Esophagus (tissue), 2 donors: Measurements from ENCODE around the gene IFNK. TPM values are rescaled to one million over a fixed set of nuclear protein-coding genes. Genes with fewer than 3 reads are reported as not detected.
"Not testable (repeated sequence)": the region's sequence is repeated elsewhere in the genome, so short reads cannot be mapped to it uniquely, and the experiment has no call there.

Source experiments
- H3K27ac ChIP-seq, 2 donors: one replicate each; pipeline ENCODE4 v1.5.1; 2013; ENCODE audit warnings: low read depth in 2 of 2, mild to moderate bottlenecking in 2 of 2, inconsistent platforms in 1 of 2, low read length in 1 of 2, moderate library complexity in 1 of 2
- H3K27me3 ChIP-seq, 2 donors: one replicate each; pipeline ENCODE4 v1.6.1; 2013; ENCODE audit warnings: low read length in 2 of 2, control low read depth in 1 of 2, mild to moderate bottlenecking in 1 of 2; ENCODE audit not compliant: insufficient read depth in 2 of 2, control insufficient read depth in 1 of 2
- H3K36me3 ChIP-seq, 2 donors: one replicate each; pipeline ENCODE4 v1.6.1; 2013; ENCODE audit warnings: low read length in 1 of 2; ENCODE audit not compliant: control insufficient read depth in 2 of 2, insufficient read depth in 2 of 2
- H3K4me1 ChIP-seq, 2 donors: one replicate each; pipeline ENCODE4 v1.6.1; 2013; ENCODE audit warnings: low read length in 1 of 2; ENCODE audit not compliant: control insufficient read depth in 2 of 2, insufficient read depth in 2 of 2
- H3K4me3 ChIP-seq, 2 donors: one replicate each; pipeline ENCODE4 v1.5.1; 2013; ENCODE audit warnings: low read length in 2 of 2, mild to moderate bottlenecking in 2 of 2, low read depth in 1 of 2, moderate library complexity in 1 of 2
- H3K9me3 ChIP-seq, 2 donors: one replicate each; pipeline ENCODE4 v1.6.1; 2013; ENCODE audit warnings: mild to moderate bottlenecking in 2 of 2, low read depth in 1 of 2, low read length in 1 of 2, moderate library complexity in 1 of 2; ENCODE audit not compliant: control insufficient read depth in 2 of 2, insufficient read depth in 1 of 2
- WGBS, 2 donors: extraction: QIAGEN DNeasy Blood & Tissue Kit; methylation state at CpG; one replicate each; pipeline ENCODE4 v1.1.7; 2013; 5-methylcytosine and 5-hydroxymethylcytosine counted together
- polyA plus RNA-seq, 2 donors: library from polyadenylated mRNA; stranded (reverse); fragments of 200-250 nt; gene quantifications; one replicate each; pipeline ENCODE4 v1.2.3, GENCODE V29; 2013
- donor health status: healthy with polysubstance abuse.
- donor health status: Bipolar disorder and iron deficiency.

Gene IFNK
- polyA plus RNA-seq, 2 donors: not detected

DNA sequence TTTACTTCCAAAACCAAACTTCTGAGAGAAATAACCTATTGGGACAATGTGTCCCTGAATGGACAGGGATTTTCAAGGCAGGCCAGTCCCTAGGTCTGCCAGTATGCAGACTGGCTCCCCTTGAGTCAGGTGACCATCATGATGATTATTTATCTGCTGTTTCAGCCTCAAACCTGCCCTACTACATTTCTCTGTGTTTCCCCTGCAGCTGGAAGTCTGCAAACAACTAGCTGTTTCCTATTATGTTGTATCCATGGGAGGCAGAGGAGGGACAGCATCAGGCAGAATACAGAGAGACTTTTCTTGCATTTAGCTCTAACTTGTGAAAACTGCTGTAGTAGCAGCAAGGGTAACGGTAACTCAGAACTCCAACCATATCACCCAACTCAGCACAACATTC is 36.2 kb upstream of the IFNK start:
- Histone ChIP-seq H3K9me3 (no peaks in the 10 kb centered on the region), H3K27ac (no peak overlapping the region), H3K4me1 (no peaks in the 10 kb centered on the region), H3K27me3 (no peaks in the 10 kb centered on the region), H3K4me3 (no peak overlapping the region), H3K36me3 (no peaks in the 10 kb centered on the region)
- WGBS, 2 donors: 86 to 98% methylated on average over 1 of the region's 1 CpG

DNA sequence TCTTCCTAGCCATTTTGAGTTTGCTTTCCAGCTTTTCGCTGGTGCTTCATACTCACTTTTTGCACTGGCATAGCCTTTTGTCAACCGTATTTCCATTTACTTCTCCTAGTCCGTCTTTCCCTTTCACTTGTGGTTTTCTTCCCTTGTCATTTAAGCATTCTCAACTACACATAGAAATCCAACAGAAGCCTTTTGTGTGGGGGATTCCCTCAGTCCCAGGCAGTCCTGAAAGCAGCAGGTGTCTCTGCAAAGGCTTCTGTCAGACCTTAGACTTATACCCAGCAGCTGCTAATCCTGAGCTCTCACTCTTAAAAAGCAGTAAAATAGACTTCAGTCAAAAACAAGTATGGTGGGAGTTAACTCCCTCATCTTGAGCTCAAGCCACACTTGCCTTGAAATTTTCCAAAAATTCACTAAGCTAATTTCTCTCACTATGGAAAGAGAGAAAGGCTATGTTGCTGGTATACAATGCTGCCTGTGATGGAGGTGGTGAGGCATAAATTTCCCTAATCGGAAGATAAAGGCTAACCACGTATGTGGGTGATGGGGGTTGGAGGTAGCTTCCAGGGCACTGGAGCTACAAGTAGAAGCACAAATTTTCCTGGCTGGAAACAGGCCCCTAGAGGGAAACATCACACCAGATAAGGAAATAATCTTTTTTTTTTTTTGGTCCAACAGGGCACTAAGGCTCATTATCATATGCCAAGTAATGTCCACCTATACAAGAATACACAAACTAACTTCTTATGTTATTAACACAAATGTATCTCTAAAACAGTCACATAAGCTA is 34.8 kb upstream of the IFNK start:
- WGBS, 2 donors: 86 to 88% methylated on average over 5 of the region's 5 CpGs
- H3K4me1 ChIP-seq: no peaks in the 10 kb centered on the region
- H3K9me3 ChIP-seq: no peaks in the 10 kb centered on the region
- no peaks in the 10 kb centered on the region for H3K27me3 ChIP-seq
- no peak overlapping the region for H3K27ac ChIP-seq
- no peaks in the 10 kb centered on the region for H3K36me3 ChIP-seq
- no peak overlapping the region for H3K4me3 ChIP-seq

GRCh38 chr9:27491154-27491553 is 32.9 kb upstream of the IFNK start:
- H3K27ac ChIP-seq: no peak overlapping the region
- H3K9me3 ChIP-seq: no peaks in the 10 kb centered on the region
- H3K4me3 ChIP-seq: no peak overlapping the region
- no peaks in the 10 kb centered on the region for H3K4me1 ChIP-seq
- no peaks in the 10 kb centered on the region for H3K27me3 ChIP-seq
- WGBS, 2 donors: 39 to 43% methylated on average over 1 of the region's 1 CpG
- no peaks in the 10 kb centered on the region for H3K36me3 ChIP-seq

- Histone ChIP-seq H3K4me1 (no peaks in the 10 kb centered on the region), H3K27ac (no peak overlapping the region), H3K4me3 (no peak overlapping the region), H3K9me3 (no peaks in the 10 kb centered on the region), H3K27me3 (no peaks in the 10 kb centered on the region), H3K36me3 (no peaks in the 10 kb centered on the region)
- WGBS, 2 donors: 46 to 62% methylated on average over 3 of the region's 3 CpGs
Measured at GRCh38 chr9:27495480-27496134, 28.5 kb upstream of the IFNK start.

DNA sequence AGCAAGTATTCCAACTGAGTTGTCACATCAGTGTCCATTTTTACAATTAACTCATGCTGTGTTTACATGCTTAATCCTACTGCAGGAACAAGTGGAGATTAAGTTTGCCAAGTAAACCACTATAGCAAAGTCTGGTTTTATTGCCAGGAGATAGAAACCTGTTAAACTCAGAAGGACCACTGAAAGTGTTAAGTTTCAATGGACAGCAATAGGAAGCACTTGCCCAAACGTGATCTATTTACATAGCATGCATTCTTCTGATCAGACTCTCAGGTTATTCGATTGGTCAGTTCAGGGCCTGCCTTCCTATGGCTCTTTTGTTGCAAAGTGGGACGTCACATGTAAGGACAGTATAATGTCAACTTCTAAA is 28.0 kb upstream of the IFNK start:
- Histone ChIP-seq H3K4me3 (no peak overlapping the region), H3K27me3 (no peaks in the 10 kb centered on the region), H3K27ac (no peak overlapping the region), H3K36me3 (no peaks in the 10 kb centered on the region), H3K9me3 (no peaks in the 10 kb centered on the region), H3K4me1 (no peaks in the 10 kb centered on the region)
- 31 to 45% methylated on average over 3 of the region's 3 CpGs for whole genome bisulfite sequencing, 2 donors

GRCh38 chr9:27497883-27498417 is 26.1 kb upstream of the IFNK start:
- H3K9me3 ChIP-seq: no peaks in the 10 kb centered on the region
- no peaks in the 10 kb centered on the region for H3K27me3 ChIP-seq
- no peak overlapping the region for H3K27ac ChIP-seq
- no peaks in the 10 kb centered on the region for H3K36me3 ChIP-seq
- no peaks in the 10 kb centered on the region for H3K4me1 ChIP-seq
- WGBS, 2 donors: 69 to 84% methylated on average over 11 of the region's 11 CpGs
- no peak overlapping the region for H3K4me3 ChIP-seq

DNA sequence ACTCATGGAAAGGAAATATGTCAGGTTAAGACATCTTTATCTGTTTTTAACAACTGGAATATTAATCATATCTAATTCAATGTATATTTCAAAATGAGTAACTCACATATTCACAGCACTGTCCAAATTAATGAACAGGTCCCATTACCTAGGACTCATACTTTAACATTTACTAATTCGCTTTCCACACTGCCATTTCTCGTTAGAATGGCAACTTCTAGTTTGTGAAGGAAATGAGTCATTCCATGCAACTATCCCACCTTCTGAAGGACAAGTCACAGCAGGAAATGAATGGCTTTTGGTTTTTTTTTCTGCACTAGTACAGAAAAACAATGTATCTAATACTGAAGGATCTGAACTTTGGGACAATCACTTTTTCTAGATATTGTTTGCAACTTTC is 24.6 kb upstream of the IFNK start:
- Histone ChIP-seq H3K4me1 (no peaks in the 10 kb centered on the region), H3K27ac (no peak overlapping the region), H3K36me3 (no peaks in the 10 kb centered on the region), H3K9me3 (no peaks in the 10 kb centered on the region), H3K4me3 (no peak overlapping the region), H3K27me3 (no peaks in the 10 kb centered on the region)
- 18 to 40% methylated on average over 2 of the region's 2 CpGs for WGBS, 2 donors

GRCh38 chr9:27500902-27501301 is 23.2 kb upstream of the IFNK start:
- not testable (repeated sequence) for H3K4me3 ChIP-seq, H3K4me1 ChIP-seq, H3K27me3 ChIP-seq, H3K27ac ChIP-seq, H3K36me3 ChIP-seq, H3K9me3 ChIP-seq
- WGBS, 2 donors: 89 to 91% methylated on average over 3 of the region's 3 CpGs

- Histone ChIP-seq H3K9me3 (no peaks in the 10 kb centered on the region), H3K4me1 (no peaks in the 10 kb centered on the region), H3K27ac (no peak overlapping the region), H3K4me3 (no peak overlapping the region), H3K27me3 (no peaks in the 10 kb centered on the region), H3K36me3 (no peaks in the 10 kb centered on the region)
- WGBS, 2 donors: 89% methylated on average over 4 of the region's 4 CpGs
Measured at GRCh38 chr9:27503623-27504022, 20.5 kb upstream of the IFNK start.

GRCh38 chr9:27504259-27504658 is 19.8 kb upstream of the IFNK start:
- Histone ChIP-seq H3K27ac (no peak overlapping the region), H3K4me1 (no peaks in the 10 kb centered on the region), H3K4me3 (no peak overlapping the region), H3K27me3 (no peaks in the 10 kb centered on the region), H3K9me3 (no peaks in the 10 kb centered on the region), H3K36me3 (no peaks in the 10 kb centered on the region)
